ENCODE measurements around the gene AP3M1.
"Not testable (repeated sequence)": the region's sequence is repeated elsewhere in the genome, so short reads cannot be mapped to it uniquely, and the experiment has no call there.

Gene AP3M1

GRCh38 chr10:74163319-74164068 is 12.9 kb upstream of the AP3M1 start:
- DNase-seq, result no peak

- DNase-seq, result no peak
These were observed 9.4 kb upstream of the AP3M1 start for GRCh38 chr10:74160013-74160412.

GRCh38 chr10:74156919-74157289 is 6.3 kb upstream of the AP3M1 start:
- DNase-seq, result no peak

- DNase-seq, result no peak
These were observed 3.0 kb upstream of the AP3M1 start for GRCh38 chr10:74153676-74154075.

GRCh38 chr10:74153123-74153522 is 2.5 kb upstream of the AP3M1 start:
- no peak for DNase-seq

GRCh38 chr10:74151879-74152722 is 1.5 kb upstream of the AP3M1 start:
- DNase-seq, result no peak

GRCh38 chr10:74150990-74151878 is 606 bp upstream of the AP3M1 start, which contains the start of gene ADK:
Gene ADK, plus strand, starts transcription at chr10:74151221. Its CDS starts 58 bp downstream, at chr10:74151279.
- peak; percentile 99 for DNase-seq

GRCh38 chr10:74146980-74147379 is 3.6 kb downstream of the AP3M1 start:
- DNase-seq, result not testable (repeated sequence)

- no peak for DNase-seq
These were observed 5.5 kb downstream of the AP3M1 start for GRCh38 chr10:74145133-74145532.

GRCh38 chr10:74140553-74140952 is 10.1 kb downstream of the AP3M1 start:
- DNase-seq, result no peak

- no peak for DNase-seq
These were observed 10.6 kb downstream of the AP3M1 start for GRCh38 chr10:74139981-74140380.

GRCh38 chr10:74138596-74138995 is 12.0 kb downstream of the AP3M1 start:
- not testable (repeated sequence) for DNase-seq

- no peak for DNase-seq
These were observed 12.6 kb downstream of the AP3M1 start for GRCh38 chr10:74137992-74138391.

GRCh38 chr10:74135452-74135851 is 15.2 kb downstream of the AP3M1 start:
- no peak for DNase-seq

GRCh38 chr10:74133923-74134820 is 16.5 kb downstream of the AP3M1 start:
- no peak for DNase-seq

- DNase-seq, result no peak
These were observed 27.5 kb downstream of the AP3M1 start for GRCh38 chr10:74123081-74123480.

GRCh38 chr10:74122060-74122459 is 28.6 kb downstream of the AP3M1 start:
- DNase-seq, result no peak

GRCh38 chr10:74121368-74121767 is 29.3 kb downstream of the AP3M1 start:
- DNase-seq, result no peak

GRCh38 chr10:74120911-74121310 is 29.7 kb downstream of the AP3M1 start:
- no peak for DNase-seq

GRCh38 chr10:74118804-74119203 is 31.8 kb downstream of the AP3M1 start:
- DNase-seq, result no peak

- no peak for DNase-seq
These were observed 32.9 kb downstream of the AP3M1 start for GRCh38 chr10:74117738-74118137.

GRCh38 chr10:74114041-74114448 is 36.6 kb downstream of the AP3M1 start:
- no peak for DNase-seq
